ENCODE data around the gene SLC5A6.

DNA sequence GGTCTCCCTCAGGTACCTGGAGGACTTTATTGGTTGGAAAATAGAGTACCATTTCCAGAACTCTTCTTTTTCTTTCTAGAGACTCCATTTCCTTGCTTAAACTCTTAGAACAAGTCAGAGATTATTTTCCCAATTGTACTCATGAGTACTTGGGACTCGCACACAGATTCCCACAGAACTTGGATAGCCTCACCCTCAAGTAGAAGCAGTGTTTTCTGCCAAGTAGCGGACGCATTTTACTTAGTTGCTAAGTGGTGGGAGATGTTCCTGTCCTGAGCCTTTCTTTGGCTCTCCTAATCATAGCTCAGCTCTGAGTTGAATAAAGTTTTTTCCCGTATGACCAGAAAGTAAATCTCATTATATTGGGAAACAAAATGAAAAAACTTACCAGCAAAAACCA lies 33.6 kb upstream of the SLC5A6 start:
- TF ChIP-seq BHLHE40 (IDR thresholded peaks at IDR 0.05; ENCODE audit: borderline replicate concordance), result no peak
- no peak for TF ChIP-seq ELF4 (IDR thresholded peaks at IDR 0.05)
- no peak for TF ChIP-seq CTBP1 (IDR thresholded peaks at IDR 0.05; ENCODE audit: borderline replicate concordance)
- no peak for TF ChIP-seq ZNF384 (IDR thresholded peaks at IDR 0.05)
- no peak for TF ChIP-seq PKNOX1 (IDR thresholded peaks at IDR 0.05)
- no peak for TF ChIP-seq TARDBP (IDR thresholded peaks at IDR 0.05)

Measured in HEK293T (cell line).